ENCODE measurements around the gene ZP1. TPM values are rescaled to one million over a fixed set of nuclear protein-coding genes. Genes with fewer than 3 reads are reported as not detected.

ZP1 gene
- total RNA-seq, 2 experiments from 2014 or later: not detected

DNA sequence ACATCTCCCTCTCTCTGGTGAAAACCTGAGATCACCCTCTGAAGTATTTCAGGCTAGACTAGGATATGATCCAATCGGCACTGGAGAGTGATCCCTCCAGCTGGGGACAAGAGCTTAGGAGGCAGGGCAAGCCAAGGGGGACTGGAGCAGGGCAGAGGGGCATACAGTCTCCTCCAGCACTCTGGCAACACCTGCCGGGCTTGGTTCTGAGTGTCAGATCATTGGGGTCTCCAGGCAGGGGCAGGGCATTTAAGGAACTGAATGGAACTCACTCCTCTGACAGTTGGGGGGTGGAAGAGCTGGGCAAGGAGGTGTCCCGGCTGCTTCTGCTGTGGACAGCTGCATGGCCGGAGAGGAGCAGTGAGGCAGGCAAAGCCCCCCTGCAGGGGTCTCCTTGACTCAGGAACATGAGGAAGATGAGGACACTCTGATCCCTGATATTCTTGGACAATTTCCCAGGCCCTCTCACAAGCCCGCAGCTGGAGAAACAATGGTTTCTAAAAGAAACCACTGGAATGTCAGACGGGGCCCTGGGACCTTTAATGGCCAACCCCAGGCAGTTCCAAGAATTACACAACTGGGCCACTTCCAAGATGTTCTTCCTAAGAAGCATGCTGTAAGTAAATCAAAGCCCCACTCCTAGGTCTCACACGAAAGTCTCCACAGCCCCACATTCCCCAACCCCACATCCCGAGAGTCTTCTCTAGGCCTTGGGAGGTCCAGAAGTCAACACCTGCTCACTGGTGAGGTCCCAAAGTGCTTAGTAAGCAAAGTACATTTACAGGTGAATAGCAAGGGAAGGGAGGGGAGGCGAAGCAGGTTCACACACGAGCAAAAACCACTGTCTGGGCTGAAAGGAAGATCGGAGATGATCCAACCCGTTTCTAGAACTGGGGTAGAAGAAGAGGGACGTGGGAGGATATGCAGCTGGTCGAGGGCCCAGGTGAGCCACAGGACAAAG, 26.6 kb upstream of the ZP1 start:
- Histone ChIP-seq H3K36me3 (ENCODE audit: insufficient read depth, low read length) (peaks cover 22% of the 10 kb centered on the region), H3K4me3 (ENCODE audit: low read depth, low read length, poor library complexity, severe bottlenecking) (no peak overlapping the region), H3K9me3 (ENCODE audit: low read length) (no peaks in the 10 kb centered on the region), H3K4me2 (ENCODE audit: low read length) (peak overlapping the region; percentile 98; the same call in 1 of the 2 replicates), H4K20me1 (ENCODE audit: insufficient read depth, low read length) (peaks cover 16% of the 10 kb centered on the region), H3K9me2 (ENCODE audit: insufficient read depth, low read length) (no peaks in the 10 kb centered on the region), H3K79me2 (ENCODE audit: insufficient read depth, low read depth, low read length) (peaks cover 39% of the 10 kb centered on the region), H3K4me1 (ENCODE audit: insufficient read depth, low read length, poor library complexity, severe bottlenecking) (peaks cover 23% of the 10 kb centered on the region), H3K27ac (ENCODE audit: low read depth, low read length, poor library complexity, severe bottlenecking) (no peak overlapping the region), H2AFZ (ENCODE audit: low read length) (peak overlapping the region; percentile 84; the same call in 1 of the 2 replicates)
- DNase-seq (ENCODE audit: low spot score): no peak
- intact Hi-C loops (cut with micrococcal nuclease; ENCODE audit: unreplicated experiment): no loop called here
- ChIA-PET CTCF (ENCODE audit: unreplicated experiment) (no interaction called here), POLR2A (no interaction called here)
- no peak for TF ChIP-seq EZH2phosphoT487 (IDR thresholded peaks at IDR 0.05; ENCODE audit: borderline replicate concordance, low read depth, low read length)
- BruUV-seq (replicated peaks): no TSS peak

DNA sequence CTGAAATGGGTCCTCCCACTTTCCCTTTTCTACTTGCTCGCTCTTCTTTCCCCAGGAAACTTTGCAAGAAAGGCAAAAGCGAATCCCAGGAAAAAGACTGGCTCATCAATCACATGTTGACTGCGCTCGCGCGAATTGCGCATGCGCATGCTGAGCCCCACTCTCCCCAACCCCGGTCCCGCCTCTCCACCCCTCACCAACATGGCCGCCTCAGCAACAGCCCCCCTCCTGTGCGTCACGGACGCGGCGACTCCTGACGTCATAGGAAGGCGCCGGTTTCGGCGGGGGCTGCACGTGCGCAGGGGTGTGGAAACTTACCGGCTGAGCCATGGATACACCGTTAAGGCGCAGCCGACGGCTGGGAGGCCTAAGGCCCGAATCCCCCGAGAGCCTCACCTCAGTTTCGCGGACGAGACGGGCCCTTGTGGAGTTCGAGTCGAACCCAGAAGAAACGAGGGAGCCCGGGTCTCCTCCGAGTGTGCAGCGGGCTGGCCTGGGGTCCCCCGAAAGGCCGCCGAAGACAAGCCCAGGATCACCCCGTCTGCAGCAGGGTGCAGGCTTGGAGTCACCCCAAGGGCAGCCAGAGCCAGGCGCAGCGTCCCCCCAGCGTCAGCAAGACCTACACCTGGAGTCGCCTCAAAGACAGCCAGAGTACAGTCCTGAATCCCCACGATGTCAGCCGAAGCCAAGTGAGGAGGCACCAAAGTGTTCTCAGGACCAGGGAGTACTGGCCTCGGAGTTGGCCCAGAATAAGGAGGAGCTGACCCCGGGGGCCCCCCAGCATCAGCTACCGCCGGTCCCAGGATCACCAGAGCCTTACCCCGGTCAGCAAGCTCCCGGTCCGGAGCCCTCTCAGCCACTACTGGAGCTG, 25.3 kb upstream of the ZP1 start, which contains the start of gene CCDC86:
Gene CCDC86, plus strand, starts transcription at position 317 of the 871 bp plus-strand sequence. Its CDS starts 12 bp downstream, at position 329.
- Histone ChIP-seq H3K4me2 (ENCODE audit: low read length) (peak within 1 kb of the TSS; percentile 98), H2AFZ (ENCODE audit: low read length) (peak within 1 kb of the TSS; percentile 84), H3K4me1 (ENCODE audit: insufficient read depth, low read length, poor library complexity, severe bottlenecking) (peaks cover 23% of the 10 kb centered on the region), H3K79me2 (ENCODE audit: insufficient read depth, low read depth, low read length) (peaks cover 52% of the 10 kb centered on the region), H3K9me3 (ENCODE audit: low read length) (no peaks in the 10 kb centered on the region), H3K36me3 (ENCODE audit: insufficient read depth, low read length) (peaks cover 29% of the 10 kb centered on the region), H3K4me3 (ENCODE audit: low read depth, low read length, poor library complexity, severe bottlenecking) (peak within 1 kb of the TSS; percentile 81), H3K9me2 (ENCODE audit: insufficient read depth, low read length) (no peaks in the 10 kb centered on the region), H4K20me1 (ENCODE audit: insufficient read depth, low read length) (peaks cover 16% of the 10 kb centered on the region), H3K27ac (ENCODE audit: low read depth, low read length, poor library complexity, severe bottlenecking) (peak within 1 kb of the TSS; percentile 29)
- peak; percentile 93 for DNase-seq (ENCODE audit: low spot score)
- BruUV-seq (replicated peaks): TSS peak; percentile 78
- TF ChIP-seq, protein P1, sequence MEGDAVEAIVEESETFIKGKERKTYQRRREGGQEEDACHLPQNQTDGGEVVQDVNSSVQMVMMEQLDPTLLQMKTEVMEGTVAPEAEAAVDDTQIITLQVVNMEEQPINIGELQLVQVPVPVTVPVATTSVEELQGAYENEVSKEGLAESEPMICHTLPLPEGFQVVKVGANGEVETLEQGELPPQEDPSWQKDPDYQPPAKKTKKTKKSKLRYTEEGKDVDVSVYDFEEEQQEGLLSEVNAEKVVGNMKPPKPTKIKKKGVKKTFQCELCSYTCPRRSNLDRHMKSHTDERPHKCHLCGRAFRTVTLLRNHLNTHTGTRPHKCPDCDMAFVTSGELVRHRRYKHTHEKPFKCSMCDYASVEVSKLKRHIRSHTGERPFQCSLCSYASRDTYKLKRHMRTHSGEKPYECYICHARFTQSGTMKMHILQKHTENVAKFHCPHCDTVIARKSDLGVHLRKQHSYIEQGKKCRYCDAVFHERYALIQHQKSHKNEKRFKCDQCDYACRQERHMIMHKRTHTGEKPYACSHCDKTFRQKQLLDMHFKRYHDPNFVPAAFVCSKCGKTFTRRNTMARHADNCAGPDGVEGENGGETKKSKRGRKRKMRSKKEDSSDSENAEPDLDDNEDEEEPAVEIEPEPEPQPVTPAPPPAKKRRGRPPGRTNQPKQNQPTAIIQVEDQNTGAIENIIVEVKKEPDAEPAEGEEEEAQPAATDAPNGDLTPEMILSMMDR (conservative IDR thresholded peaks at IDR 0.05; ENCODE audit: low read length): no peak
- TF ChIP-seq EZH2phosphoT487 (IDR thresholded peaks at IDR 0.05; ENCODE audit: borderline replicate concordance, low read depth, low read length): no peak
- intact Hi-C loops (cut with micrococcal nuclease; ENCODE audit: unreplicated experiment): loop anchor here (1.0 kb wide), 1 partner anchor 64 kb away; the partner anchor contains the start of gene PRPF19
- POLR2A ChIA-PET: interaction anchor here (0.5 to 2.0 kb wide), 6 partner anchors 24 to 348 kb away, joined by 3 to 5 read pairs (median 3); no protein-coding TSS in a partner anchor
- CTCF ChIA-PET (ENCODE audit: unreplicated experiment): interaction anchor here (0.6 to 0.8 kb wide), 2 partner anchors 14 to 73 kb away, joined by 3 read pairs; no protein-coding TSS in a partner anchor

Measured in OCI-LY7 (cell line).